GM23248 (cell line): ENCODE measurements around the gene GAA.

Experiments used
- EZH2 ChIP-seq: fragments of 200-600 bp; sonication (generic); IDR thresholded peaks from 2 replicates; pipeline ENCODE4 v1.6.1; 2018; ENCODE audit warnings: antibody characterized with exemption, mild to moderate bottlenecking; ENCODE audit not compliant: insufficient read depth, poor library complexity, severe bottlenecking
- EZH2phosphoT487 ChIP-seq: fragments of 200-600 bp; sonication (generic); IDR thresholded peaks from 2 replicates; pipeline ENCODE4 v1.6.1; 2018; ENCODE audit warnings: antibody characterized with exemption, moderate library complexity, mild to moderate bottlenecking, low read depth; ENCODE audit not compliant: insufficient read depth

- TF ChIP-seq EZH2 (no peak), EZH2phosphoT487 (no peak)
Measured at GRCh38 chr17:80124351-80124981, 23.1 kb downstream of the GAA start.
